ENCODE measurements around the gene SCMH1.

Gene SCMH1

DNA sequence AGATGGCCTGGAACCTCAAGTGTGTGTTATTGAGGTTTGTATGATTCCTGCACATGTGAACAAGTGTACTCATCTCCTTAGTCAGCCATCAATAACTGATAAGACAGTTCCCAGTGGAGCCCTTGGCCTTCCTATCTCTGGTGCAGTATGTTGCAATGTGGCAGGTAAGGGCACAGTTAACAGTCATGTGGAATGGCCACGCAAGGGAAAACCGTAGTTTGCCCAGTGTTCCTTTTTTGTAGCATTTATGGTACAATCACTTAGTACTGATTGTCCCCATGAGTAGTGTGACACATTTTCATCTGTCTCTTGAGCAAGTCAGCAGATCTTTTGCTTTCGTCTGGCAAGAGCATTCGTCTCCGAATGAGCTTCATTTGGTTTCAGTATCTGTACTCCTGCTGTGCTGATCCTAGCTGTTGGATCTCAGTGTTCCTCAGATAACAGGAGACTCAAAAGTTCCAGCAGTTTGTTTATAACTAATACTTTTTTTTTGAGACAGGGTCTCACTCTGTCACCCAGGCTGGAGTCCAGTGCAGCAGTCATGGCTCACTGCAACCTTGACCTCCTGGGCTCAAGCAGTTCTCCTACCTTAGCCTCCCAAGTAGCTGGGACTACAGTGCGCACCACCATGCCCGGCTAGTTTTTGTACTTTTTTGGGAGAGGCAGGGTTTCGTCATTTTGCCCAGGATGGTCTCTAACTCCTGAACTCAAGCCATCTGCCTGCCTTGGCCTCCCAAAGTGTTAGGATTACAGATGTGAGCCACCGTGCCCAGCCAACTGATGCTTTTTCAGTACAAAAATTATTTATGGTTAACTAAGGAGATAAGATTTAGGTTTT is 254.4 kb downstream of the SCMH1 start:
- no peak for DNase-seq

DNA sequence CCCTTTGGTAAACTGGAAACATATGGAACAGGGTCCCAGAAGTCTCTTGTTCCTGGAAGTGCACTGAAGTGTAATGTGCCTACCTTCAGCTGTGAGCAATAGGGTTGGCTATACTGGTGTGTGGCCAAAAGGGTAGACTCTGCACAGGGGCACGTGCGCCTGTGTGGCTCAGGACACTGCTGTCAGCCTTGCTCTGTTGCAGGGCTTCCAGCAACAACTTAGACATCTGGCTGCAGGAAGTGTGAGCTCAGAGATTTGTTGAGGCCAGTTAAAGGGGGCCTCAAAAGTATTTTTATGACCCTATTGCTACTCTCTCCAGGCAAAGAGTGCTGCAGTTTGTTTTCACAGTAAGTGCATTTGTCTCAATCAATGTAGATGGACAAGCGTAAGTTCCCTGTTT is 255.2 kb downstream of the SCMH1 start:
- DNase-seq, result no peak

DNA sequence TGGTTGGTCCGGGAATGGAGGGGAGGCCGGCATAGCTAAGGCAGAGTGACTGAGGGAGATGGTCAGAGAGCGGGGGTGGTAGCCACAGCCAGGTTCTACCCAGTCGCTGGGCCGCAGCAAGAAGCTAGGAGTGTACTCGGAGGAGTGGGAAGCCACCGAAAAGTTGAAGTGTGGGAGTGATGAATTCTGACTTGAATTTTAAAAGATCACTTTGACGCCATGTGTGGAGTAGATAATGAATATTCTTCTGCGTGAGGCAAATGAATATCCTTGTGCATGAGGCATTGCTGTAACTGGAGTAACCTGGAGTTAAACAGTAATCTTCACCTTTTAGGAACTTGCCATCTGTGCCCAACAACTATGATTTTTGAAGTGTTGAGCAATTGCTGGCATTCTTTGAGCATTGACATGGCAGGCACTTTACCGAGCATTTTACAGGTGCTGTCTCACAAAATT is 255.8 kb downstream of the SCMH1 start:
- DNase-seq, result no peak

DNA sequence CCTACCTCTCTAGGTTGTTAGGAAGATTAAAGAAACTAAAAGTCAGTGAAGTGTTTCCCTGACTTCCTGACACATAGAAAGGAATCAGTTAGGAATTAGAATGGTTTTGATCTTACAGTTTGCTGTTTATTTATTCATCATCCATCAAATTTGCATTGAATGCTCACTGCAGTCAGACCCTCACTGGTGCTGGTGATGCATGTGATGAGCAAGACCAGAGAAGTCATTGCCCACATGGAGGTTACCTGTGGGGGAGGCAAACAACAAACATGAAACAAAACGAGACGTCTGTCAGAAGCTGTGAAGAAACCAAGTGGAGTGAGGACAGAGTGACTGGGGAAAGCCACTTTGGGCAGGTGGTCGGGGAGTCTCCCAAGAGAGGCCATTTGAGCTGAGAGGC is 256.2 kb downstream of the SCMH1 start:
- no peak for DNase-seq

DNA sequence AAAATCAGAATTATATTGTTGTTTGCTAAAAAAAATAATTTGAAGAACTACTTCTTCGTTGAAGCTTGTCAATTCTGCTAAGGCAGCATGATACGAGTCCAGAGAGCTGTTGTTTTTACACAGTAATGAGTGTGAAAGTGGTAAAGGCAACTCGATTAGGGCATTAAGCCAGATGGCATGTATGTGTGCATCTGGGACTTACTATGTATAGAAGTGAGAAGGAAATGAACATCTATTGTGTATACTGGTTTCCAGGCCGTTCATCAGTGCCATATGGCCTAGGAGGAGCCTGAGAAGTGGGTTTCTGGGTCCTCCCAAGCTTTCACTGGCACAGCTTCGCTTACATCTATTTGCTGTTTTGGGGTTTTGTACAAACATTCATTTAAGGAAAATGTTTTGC is 256.9 kb downstream of the SCMH1 start:
- no peak for DNase-seq

DNA sequence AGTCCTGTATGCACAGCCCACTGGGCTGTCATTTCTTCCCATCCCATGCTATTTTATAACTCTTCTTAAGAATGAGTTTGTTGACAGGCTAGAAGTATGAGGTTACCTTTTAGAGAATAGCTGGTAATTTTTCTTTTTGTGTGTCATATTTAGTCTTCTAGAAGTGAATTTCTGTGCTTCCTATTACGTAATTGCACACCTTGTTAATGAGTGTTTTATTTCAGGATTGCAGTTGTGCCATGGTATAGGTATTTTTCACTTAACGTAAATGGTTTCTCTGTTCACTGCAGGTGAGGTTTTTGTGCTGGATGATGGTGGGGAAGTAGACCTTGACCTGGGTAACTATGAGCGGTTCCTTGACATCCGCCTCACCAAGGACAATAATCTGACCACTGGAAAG is 257.6 kb downstream of the SCMH1 start:
- DNase-seq, result no peak

DNA sequence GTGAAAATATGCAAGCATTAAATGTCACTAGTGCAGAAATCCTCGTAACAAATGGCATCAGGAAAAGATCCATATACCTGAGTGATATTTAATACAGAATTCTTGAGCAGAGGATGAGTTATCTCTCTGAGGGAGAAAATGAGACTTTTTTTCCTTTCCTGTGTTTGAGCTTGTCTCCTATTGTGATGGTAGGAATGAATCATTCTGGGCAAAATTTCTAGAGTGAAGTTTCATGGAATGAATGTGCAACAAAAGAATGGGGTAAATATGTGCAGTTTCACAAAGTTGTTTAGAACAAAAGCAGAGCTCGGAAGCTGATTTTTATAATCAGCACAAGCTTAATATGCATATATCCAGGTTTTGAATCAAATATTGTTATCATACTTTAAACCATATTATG is 258.0 kb downstream of the SCMH1 start:
- no peak for DNase-seq

DNA sequence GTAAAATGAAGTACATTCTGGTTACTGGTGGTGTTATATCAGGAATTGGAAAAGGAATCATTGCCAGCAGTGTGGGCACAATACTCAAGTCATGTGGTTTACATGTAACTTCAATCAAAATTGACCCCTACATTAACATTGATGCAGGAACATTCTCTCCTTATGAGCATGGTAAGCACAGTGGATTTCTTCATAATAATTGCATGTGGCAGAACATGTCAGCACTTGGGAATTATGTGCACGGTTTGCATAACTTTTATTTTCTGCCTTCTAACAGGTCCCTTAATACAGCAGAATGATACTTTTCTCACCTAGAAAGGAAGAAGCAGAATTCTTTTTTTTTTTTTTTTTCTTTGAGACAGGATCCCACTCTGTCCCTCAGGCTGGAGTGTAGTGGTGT is 258.8 kb downstream of the SCMH1 start:
- no peak for DNase-seq

DNA sequence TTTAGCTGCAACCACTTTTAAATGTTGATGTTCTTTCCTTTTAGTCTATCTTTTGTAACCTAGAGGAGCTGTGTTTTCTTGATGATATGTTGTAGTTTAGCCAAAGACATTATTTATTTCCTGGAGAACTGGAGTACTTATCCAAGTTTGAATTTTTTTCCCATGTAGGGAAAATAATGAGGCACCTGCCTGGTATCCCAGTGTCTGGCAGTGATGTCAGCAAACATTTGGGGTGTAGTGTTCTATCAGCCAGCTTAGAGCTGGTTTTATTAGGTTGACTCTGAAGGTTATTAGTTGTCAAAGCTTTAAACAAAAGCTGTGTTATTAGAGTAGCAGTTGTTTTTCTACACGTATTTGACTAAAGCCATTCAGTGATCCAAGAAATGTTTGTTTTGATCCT is 259.4 kb downstream of the SCMH1 start:
- no peak for DNase-seq

DNA sequence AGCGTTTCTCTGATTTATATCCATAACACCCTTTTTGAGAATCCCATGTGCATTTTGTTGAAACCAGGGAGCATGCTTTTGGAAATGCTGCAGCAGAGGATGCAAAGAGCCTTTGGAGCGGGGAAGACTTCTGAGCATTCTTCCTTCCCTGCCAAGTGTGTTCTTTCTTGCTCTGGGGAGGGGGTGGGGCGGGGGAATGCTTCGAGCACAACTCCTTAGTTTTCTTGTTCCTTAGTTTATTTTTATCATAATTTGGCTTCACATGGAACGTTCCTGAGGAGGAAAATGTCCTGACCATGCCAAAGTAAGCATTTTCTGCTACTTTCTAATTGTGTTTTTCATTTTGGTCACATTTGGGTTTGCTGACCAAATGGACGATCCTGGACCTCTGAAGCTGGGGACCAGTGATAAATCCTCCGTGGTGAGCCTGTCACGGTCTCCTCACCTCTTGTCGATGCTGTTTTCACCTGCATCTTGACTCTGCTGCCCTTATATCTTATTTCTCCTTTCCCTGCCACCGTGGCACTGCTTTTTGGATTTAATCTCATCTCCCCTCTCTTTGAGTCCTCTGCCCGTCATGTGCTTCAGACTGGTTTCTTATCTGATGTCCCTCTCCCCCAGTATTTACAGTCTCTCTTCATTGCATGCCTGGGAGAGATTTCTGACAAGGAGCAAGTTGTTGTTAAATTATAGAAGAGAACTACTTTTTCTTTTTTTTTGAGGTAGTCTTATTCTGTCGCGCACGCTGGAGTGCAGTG is 260.2 kb downstream of the SCMH1 start:
- no peak for DNase-seq

DNA sequence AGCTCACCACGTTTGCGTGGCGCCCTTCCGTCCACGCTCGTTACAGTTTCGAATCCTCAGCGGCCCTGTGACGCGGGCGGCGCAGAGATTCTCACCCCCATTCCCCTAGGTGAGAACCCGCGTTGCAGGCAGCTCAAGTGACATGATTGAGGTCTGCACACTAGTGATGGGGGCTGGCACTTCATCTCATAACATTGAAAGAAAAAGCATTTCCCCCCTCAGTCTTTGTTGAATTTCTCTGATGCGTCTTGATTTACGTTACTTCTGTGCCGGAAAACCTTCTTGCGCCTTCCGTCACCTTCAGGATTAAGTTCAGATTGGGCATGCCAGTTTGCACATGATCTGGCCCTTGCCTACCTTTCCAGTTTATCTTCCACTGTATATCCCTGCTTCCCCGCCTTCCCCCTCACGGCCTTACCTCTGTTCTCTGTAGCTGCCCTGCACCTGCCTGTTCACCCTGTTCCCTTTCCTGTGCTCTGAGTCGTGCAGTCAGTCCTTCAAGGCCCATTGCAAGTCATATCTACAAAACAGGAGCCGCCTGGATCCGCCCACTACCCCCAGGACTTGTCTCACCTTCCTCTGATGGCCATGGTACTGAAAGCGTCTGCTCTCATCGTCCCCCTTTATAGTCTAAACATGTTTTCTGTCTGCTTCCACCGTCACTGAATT is 261.5 kb downstream of the SCMH1 start:
- peak; percentile 32 to 37 for DNase-seq

DNA sequence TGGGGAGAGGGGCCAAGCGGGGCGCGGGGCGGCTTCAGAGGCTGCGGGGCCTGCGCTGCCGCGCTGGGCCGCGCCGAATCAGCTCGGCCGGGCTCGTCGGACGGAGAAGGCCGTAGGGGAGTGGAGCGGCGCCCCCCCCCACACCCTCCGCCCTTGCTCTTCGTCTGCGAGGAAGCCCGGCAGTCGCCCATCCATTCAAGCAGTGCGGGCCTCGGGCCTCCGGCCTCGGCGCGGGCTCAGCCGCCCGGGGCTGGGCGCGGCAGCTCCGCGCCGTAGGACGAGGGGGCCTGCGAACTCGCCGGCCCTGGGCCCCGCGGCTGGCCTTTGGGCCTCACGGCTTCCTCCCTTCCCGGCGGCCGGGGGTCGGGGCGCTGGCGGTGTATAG is 262.0 kb downstream of the SCMH1 start:
- DNase-seq, result no peak

DNA sequence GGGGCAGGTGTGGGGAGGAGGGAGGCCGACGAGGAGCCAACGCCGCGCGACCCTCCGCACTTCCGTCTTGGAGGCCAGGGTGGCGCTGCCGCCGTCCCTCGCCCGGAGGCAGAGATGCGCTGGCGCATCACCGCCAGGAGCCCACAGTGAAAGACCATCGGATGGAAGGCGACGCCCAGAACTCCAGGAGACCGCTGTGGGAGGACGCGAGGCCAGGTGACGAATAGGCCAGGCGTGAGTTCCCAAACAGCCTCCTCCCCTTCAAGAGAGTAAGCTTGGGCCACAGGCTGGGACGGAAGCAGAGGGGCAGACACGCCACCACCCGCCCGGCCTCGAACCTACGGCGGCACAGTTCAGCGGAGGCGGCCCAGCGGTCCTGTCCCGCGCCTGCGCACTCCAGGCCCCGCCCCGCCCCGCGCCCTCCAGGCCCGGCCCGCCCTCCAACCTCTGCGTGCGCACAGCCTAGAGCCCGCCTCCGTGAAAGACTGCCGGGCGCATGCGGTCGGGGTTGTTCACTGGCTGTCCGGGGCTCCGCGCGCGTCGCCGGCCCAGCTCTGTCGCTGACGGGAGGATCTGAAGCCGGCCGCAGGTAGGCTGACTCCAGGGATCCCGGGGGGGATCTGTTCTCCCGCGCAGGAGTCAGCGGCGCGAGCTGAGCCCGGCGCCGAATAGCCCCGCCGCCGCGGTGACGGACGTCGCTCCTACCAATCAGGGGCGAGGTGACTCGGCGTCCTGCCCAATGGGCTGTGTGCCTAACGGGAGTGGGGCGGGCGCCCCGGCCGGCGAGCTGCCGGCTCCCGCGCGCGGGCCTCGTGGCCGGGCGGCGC is 262.7 kb downstream of the SCMH1 start, which contains the start of gene CTPS1:
Gene CTPS1, plus strand, starts transcription at position 456 of the 827 bp plus-strand sequence. CDS start 3,595 bp downstream, outside the sequence.
- peak; percentile 87 to 89 for DNase-seq

DNA sequence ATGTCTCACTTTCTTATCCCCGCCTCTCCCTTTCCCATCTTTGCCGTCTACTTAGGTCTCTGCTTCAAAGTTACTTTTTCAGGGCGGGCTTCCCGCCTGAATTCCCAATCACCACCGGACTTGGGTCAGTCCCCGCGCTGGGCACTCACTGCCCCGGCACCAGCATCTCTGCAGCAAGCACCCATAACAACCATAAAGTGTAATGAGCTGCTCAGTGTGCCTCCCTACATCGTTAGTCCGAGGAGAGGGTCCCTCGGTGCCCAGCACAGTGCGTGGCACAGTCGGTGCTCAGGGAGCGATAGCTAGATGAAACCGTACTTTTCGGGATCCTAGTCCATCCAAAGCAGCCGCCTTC is 263.2 kb downstream of the SCMH1 start:
- no peak for DNase-seq

DNA sequence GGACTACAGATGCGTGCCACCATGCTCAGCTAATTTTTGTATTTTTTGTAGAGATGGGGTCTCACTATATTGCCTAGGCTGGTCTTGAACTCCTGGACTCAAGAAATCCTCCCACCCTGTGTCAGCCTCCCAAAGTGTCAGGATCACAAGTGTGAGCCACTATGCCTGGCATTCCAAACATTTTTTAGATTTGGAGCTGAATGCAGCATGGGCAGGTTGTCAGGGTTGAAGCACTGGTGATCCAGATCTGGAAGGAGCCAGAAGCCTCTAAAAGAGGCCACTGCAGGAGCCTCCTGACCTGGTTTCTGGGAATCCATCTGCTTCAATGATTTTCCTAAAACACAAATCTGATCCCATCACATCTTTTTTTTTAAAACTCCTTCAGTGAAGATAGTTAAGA is 264.4 kb downstream of the SCMH1 start:
- no peak for DNase-seq

Measured in Kasumi-1 (cell line).